Liver (tissue), 3 donors: ENCODE data around the gene CSNK1A1L.

Experiments
- CTCF ChIP-seq: fragments of 150-350 bp; IDR thresholded peaks from 2 replicates; pipeline ENCODE4 v1.5.1; 2017; ENCODE audit warnings: improper control_type of control experiment, low read depth, low read length; ENCODE audit not compliant: missing input control
- HNF4A ChIP-seq, 2 donors: conservative IDR thresholded peaks; 2 replicates each; pipeline ENCODE4 v1.6.1; 2016; ENCODE audit warnings: antibody characterized with exemption in 2 of 2, mild to moderate bottlenecking in 2 of 2
- REST ChIP-seq: IDR thresholded peaks from 2 replicates; pipeline ENCODE4 v1.6.1; 2016; ENCODE audit warnings: antibody characterized with exemption, mild to moderate bottlenecking
- donor health status: healthy.
- donor health status: healthy.

- no peak for TF ChIP-seq HNF4A (conservative IDR thresholded peaks at IDR 0.05)
- TF ChIP-seq CTCF = no peak
- no peak for TF ChIP-seq REST
Measured at GRCh38 chr13:37113534-37113933, 8.1 kb upstream of the CSNK1A1L start.
